Keratinocyte (primary cell): ENCODE measurements around the gene PAK2.

Source experiments
- CTCF ChIP-seq, 3 experiments: IDR thresholded peaks in 1 of 3; conservative IDR thresholded peaks in 1 of 3; optimal IDR thresholded peaks in 1 of 3; 2 replicates in 2 of 3; 3 replicates in 1 of 3; pipeline versions ENCODE3 to v1.5.1; 2011; ENCODE audit warnings: low read length in 3 of 3, mild to moderate bottlenecking in 3 of 3, moderate library complexity in 2 of 3, control low read depth in 1 of 3, inconsistent platforms in 1 of 3; ENCODE audit not compliant: insufficient read depth in 2 of 3; ENCODE audit errors: extremely low read depth in 1 of 3
- EZH2 ChIP-seq: IDR thresholded peaks from one replicate; pipeline ENCODE4 v1.6.1; 2012; ENCODE audit warnings: inconsistent platforms, mild to moderate bottlenecking, low read length, moderate library complexity

GRCh38 chr3:196706327-196706726 is 33.3 kb upstream of the PAK2 start:
- no peak for TF ChIP-seq EZH2
- TF ChIP-seq CTCF (optimal IDR thresholded peaks at IDR 0.05 in 1 of 3, IDR thresholded peaks at IDR 0.05 in 1 of 3, conservative IDR thresholded peaks at IDR 0.05 in 1 of 3; ENCODE audit: extremely low read depth in 1 of 3, insufficient read depth in 2 of 3, low read length in 3 of 3) = no peak
